NCI-H1436 treated with DMSO at 0.1 percent for 48 hours (cell line): ENCODE data around the gene ETV3L.

ENCODE experiments used
- DNase-seq: peaks from one replicate; lab custom pipeline; 2025; lab: John Stamatoyannopoulos, UW

The ETV3L gene

GRCh38 chr1:157132111-157132510 lies 32.5 kb upstream of the ETV3L start:
- no peak for DNase-seq

GRCh38 chr1:157131281-157131680 lies 31.7 kb upstream of the ETV3L start:
- no peak for DNase-seq

- DNase-seq: no peak
These were observed 25.2 kb upstream of the ETV3L start for GRCh38 chr1:157124855-157125254.

- no peak for DNase-seq
These were observed 19.8 kb upstream of the ETV3L start for GRCh38 chr1:157119448-157119847.

GRCh38 chr1:157119008-157119407 lies 19.4 kb upstream of the ETV3L start:
- no peak for DNase-seq

GRCh38 chr1:157117527-157118057 lies 18.0 kb upstream of the ETV3L start:
- DNase-seq: no peak

- no peak for DNase-seq
These were observed 17.1 kb upstream of the ETV3L start for GRCh38 chr1:157116737-157117103.

GRCh38 chr1:157115851-157116736 lies 16.5 kb upstream of the ETV3L start:
- no peak for DNase-seq

GRCh38 chr1:157115429-157115838 lies 15.8 kb upstream of the ETV3L start:
- DNase-seq: no peak

- DNase-seq: no peak
These were observed 14.8 kb upstream of the ETV3L start for GRCh38 chr1:157114183-157115121.

- no peak for DNase-seq
These were observed 14.0 kb upstream of the ETV3L start for GRCh38 chr1:157113631-157114030.

GRCh38 chr1:157113106-157113505 lies 13.5 kb upstream of the ETV3L start:
- DNase-seq: no peak

GRCh38 chr1:157112186-157112867 lies 12.7 kb upstream of the ETV3L start:
- no peak for DNase-seq

GRCh38 chr1:157111396-157112165 lies 12.0 kb upstream of the ETV3L start:
- DNase-seq: no peak

GRCh38 chr1:157110686-157111085 lies 11.1 kb upstream of the ETV3L start:
- no peak for DNase-seq

GRCh38 chr1:157110003-157110402 lies 10.4 kb upstream of the ETV3L start:
- DNase-seq: no peak

- no peak for DNase-seq
These were observed 8.8 kb upstream of the ETV3L start for GRCh38 chr1:157108448-157108847.

GRCh38 chr1:157107702-157108101 lies 8.1 kb upstream of the ETV3L start:
- no peak for DNase-seq

- no peak for DNase-seq
These were observed 7.2 kb upstream of the ETV3L start for GRCh38 chr1:157106813-157107189.

GRCh38 chr1:157105988-157106812 lies 6.6 kb upstream of the ETV3L start:
- DNase-seq: no peak
